Esophagus muscularis mucosa (tissue), 4 donors: ENCODE results near the gene EN1.

Source experiments
- EP300 ChIP-seq: sonication (generic); formaldehyde crosslinking; IDR thresholded peaks from one replicate; pipeline ENCODE4 v1.6.1; 2017; ENCODE audit warnings: antibody characterized with exemption
- POLR2A ChIP-seq: fragments of 450-650 bp; IDR thresholded peaks from one replicate; pipeline ENCODE4 v1.6.1; 2017; ENCODE audit warnings: antibody characterized with exemption, moderate library complexity, mild to moderate bottlenecking, low read depth
- TF ChIP-seq, protein P1 (sequence below), 3 experiments: fragments of 200-600 bp in 2 of 3; fragments of 450-650 bp in 1 of 3; sonication (generic) in 2 of 3; IDR thresholded peaks; one replicate each; pipeline ENCODE4 v1.5.1; 2017 to 2019; ENCODE audit warnings: antibody characterized with exemption in 3 of 3, mild to moderate bottlenecking in 2 of 3, moderate library complexity in 1 of 3

DNA sequence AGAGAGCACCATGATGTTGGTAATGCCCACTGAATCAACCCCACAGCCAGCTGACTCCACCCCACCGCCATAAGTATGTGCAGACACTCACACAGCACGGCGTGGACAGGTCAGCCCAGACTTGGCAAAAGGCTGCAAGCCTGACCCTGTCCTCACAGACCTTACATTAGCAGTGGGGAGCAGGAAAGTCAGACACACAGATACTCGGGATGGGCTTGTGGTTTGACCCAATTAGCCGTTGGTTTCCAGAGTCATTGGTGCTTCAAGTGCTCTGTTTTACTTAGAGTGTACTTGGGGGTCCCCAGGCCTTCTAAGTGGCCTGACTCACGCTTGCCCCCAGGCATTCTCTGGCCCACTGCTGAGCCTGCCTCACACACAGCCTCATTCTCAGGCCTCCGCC, 36.7 kb downstream of the EN1 start:
- TF ChIP-seq, protein P1, sequence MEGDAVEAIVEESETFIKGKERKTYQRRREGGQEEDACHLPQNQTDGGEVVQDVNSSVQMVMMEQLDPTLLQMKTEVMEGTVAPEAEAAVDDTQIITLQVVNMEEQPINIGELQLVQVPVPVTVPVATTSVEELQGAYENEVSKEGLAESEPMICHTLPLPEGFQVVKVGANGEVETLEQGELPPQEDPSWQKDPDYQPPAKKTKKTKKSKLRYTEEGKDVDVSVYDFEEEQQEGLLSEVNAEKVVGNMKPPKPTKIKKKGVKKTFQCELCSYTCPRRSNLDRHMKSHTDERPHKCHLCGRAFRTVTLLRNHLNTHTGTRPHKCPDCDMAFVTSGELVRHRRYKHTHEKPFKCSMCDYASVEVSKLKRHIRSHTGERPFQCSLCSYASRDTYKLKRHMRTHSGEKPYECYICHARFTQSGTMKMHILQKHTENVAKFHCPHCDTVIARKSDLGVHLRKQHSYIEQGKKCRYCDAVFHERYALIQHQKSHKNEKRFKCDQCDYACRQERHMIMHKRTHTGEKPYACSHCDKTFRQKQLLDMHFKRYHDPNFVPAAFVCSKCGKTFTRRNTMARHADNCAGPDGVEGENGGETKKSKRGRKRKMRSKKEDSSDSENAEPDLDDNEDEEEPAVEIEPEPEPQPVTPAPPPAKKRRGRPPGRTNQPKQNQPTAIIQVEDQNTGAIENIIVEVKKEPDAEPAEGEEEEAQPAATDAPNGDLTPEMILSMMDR (IDR thresholded peaks at IDR 0.05): no peak
- TF ChIP-seq POLR2A: no peak
- TF ChIP-seq EP300: no peak
